MM.1S (cell line): ENCODE data around the gene HEPACAM2.
A peak's percentile ranks its signal among the peaks of the same experiment; 100 is the strongest.

Source experiments
- DNase-seq: peaks from one replicate; pipeline ENCODE4 v3.0.0-alpha.2; 2015
- H2AFZ ChIP-seq: fragments of 300-600 bp; sonication (generic); 2 replicates; pipeline ENCODE4 v1.6.0; 2016; ENCODE audit warnings: antibody characterized with exemption, low read length
- H3F3A ChIP-seq: fragments of 300-600 bp; sonication (generic); 2 replicates; pipeline ENCODE4 v1.6.1; 2016; ENCODE audit warnings: mild to moderate bottlenecking, antibody characterized with exemption, low read length, moderate library complexity, mixed read lengths; ENCODE audit not compliant: insufficient read depth
- H3K27ac ChIP-seq: fragments of 300-600 bp; sonication (generic); 2 replicates; pipeline ENCODE4 v1.5.1; 2016; ENCODE audit warnings: mild to moderate bottlenecking, low read length
- H3K27me3 ChIP-seq: fragments of 300-600 bp; sonication (generic); replicated peaks from 2 replicates; pipeline ENCODE4 v1.6.0; 2016; ENCODE audit warnings: low read length; ENCODE audit not compliant: insufficient read depth
- H3K36me3 ChIP-seq: fragments of 300-600 bp; sonication (generic); replicated peaks from 2 replicates; pipeline ENCODE4 v1.6.1; 2016; ENCODE audit warnings: mild to moderate bottlenecking, low read length, mixed read lengths; ENCODE audit not compliant: insufficient read depth
- H3K4me1 ChIP-seq: fragments of 300-600 bp; sonication (generic); 2 replicates; pipeline ENCODE4 v1.6.1; 2016; ENCODE audit warnings: low read length, mixed read lengths
- H3K4me2 ChIP-seq: fragments of 300-600 bp; sonication (generic); 2 replicates; pipeline ENCODE4 v1.6.0; 2016; ENCODE audit warnings: low read depth, low read length
- H3K4me3 ChIP-seq: fragments of 300-600 bp; sonication (generic); 2 replicates; pipeline ENCODE4 v1.5.1; 2016; ENCODE audit warnings: low read length, mixed read lengths
- H3K79me2 ChIP-seq: fragments of 300-600 bp; sonication (generic); 2 replicates; pipeline ENCODE4 v1.6.1; 2016; ENCODE audit warnings: mixed run types, low read length, mixed read lengths
- H3K9ac ChIP-seq: fragments of 300-600 bp; sonication (generic); 2 replicates; pipeline ENCODE4 v1.6.1; 2016; ENCODE audit warnings: low read length, mixed read lengths
- H3K9me2 ChIP-seq: fragments of 300-600 bp; sonication (generic); replicated peaks from 2 replicates; pipeline ENCODE4 v1.6.1; 2016; ENCODE audit warnings: mild to moderate bottlenecking, low read length, mixed read lengths; ENCODE audit not compliant: insufficient read depth
- H3K9me3 ChIP-seq: fragments of 300-600 bp; sonication (generic); replicated peaks from 2 replicates; pipeline ENCODE4 v1.6.1; 2016; ENCODE audit warnings: mild to moderate bottlenecking, low read length, mixed read lengths; ENCODE audit not compliant: insufficient read depth
- H4K20me1 ChIP-seq: fragments of 300-600 bp; sonication (generic); 2 replicates; pipeline ENCODE4 v1.6.1; 2016; ENCODE audit warnings: mild to moderate bottlenecking, low read length, moderate library complexity, mixed read lengths; ENCODE audit not compliant: insufficient read depth
- EZH2 ChIP-seq: fragments of 300-600 bp; sonication (generic); optimal IDR thresholded peaks from 2 replicates; pipeline ENCODE3; 2017; ENCODE audit warnings: low read depth, mild to moderate bottlenecking, antibody characterized with exemption, low read length, mixed read lengths
- EZH2phosphoT487 ChIP-seq: fragments of 300-600 bp; sonication (generic); IDR thresholded peaks from 2 replicates; pipeline ENCODE4 v1.6.1; 2018; ENCODE audit warnings: antibody characterized with exemption, low read length
- TF ChIP-seq, protein P1 (sequence below): fragments of 300-600 bp; sonication (generic); IDR thresholded peaks from 2 replicates; pipeline ENCODE4 v1.5.1; 2016; ENCODE audit warnings: antibody characterized with exemption, low read length, mixed read lengths

The HEPACAM2 gene

DNA sequence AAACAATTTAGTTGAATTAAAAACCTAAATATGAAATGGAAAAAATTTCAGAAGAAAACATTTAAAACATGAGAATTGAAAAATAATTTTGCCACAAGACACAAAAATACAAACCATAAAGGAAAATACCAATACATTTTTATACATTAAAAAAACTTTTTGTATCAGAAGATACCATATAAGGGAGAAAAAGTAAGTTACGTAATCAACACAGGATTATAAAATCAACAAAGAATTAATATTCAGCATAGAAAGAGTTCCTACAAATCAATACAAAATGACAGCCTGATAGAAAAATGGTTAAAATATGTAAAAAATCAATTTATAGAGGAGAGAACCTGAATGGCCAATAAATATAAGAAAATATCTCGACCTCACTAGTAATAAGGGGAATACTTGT is 61.5 kb downstream of the HEPACAM2 start:
- Histone ChIP-seq H3K36me3 (no peaks in the 10 kb centered on the region), H3K27ac (peak overlapping the region; percentile 81), H3K9me2 (no peaks in the 10 kb centered on the region), H2AFZ (peak overlapping the region; percentile 25; the same call in 1 of the 2 replicates), H4K20me1 (no peaks in the 10 kb centered on the region), H3K9ac (peak overlapping the region; percentile 12; the same call in 1 of the 2 replicates), H3F3A (peaks cover 18% of the 10 kb centered on the region), H3K9me3 (no peaks in the 10 kb centered on the region), H3K79me2 (no peaks in the 10 kb centered on the region), H3K27me3 (no peaks in the 10 kb centered on the region), H3K4me1 (peaks cover 24% of the 10 kb centered on the region), H3K4me3 (0 out of 2 replicates have a peak overlapping the region, but pooled peaks have one; percentile 17), H3K4me2 (peak overlapping the region; percentile 64)
- no peak for TF ChIP-seq EZH2phosphoT487
- DNase-seq, result no peak

DNA sequence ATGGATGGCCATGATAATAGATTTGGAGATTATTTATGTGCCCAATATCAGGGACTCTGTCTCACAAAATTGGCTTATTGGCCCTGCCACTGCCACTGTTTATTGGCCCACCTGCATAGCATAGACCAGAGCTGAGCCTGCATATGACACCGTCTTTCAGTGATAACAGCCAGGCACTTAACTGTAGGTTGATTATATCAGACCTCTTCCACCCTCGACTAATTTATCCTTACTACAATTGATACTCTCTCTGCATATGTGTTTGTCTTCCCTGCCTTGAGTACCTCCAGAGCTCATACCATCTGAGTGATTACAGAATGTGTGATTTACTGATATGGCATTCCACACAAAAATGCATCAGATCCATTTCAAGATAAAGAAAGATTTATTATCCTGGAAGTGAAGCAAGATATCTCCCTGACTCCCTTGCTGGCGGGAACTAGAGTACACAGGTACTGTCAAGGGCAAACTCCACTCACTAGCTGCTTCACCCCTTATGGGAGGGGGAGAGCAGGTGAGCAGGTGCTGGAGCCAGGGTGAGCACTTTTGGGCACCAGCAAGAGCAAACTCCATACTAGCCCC is 65.0 kb downstream of the HEPACAM2 start:
- DNase-seq, result no peak
- Histone ChIP-seq H3K9me3 (no peaks in the 10 kb centered on the region), H3K9me2 (no peaks in the 10 kb centered on the region), H3K4me1 (peaks cover 35% of the 10 kb centered on the region), H3K79me2 (no peaks in the 10 kb centered on the region), H3K27me3 (no peaks in the 10 kb centered on the region), H2AFZ (no peak overlapping the region), H3K9ac (no peak overlapping the region), H3K27ac (no peak overlapping the region), H3F3A (peaks cover 24% of the 10 kb centered on the region), H4K20me1 (no peaks in the 10 kb centered on the region), H3K4me2 (no peak overlapping the region), H3K36me3 (no peaks in the 10 kb centered on the region), H3K4me3 (no peak overlapping the region)
- TF ChIP-seq, protein P1, sequence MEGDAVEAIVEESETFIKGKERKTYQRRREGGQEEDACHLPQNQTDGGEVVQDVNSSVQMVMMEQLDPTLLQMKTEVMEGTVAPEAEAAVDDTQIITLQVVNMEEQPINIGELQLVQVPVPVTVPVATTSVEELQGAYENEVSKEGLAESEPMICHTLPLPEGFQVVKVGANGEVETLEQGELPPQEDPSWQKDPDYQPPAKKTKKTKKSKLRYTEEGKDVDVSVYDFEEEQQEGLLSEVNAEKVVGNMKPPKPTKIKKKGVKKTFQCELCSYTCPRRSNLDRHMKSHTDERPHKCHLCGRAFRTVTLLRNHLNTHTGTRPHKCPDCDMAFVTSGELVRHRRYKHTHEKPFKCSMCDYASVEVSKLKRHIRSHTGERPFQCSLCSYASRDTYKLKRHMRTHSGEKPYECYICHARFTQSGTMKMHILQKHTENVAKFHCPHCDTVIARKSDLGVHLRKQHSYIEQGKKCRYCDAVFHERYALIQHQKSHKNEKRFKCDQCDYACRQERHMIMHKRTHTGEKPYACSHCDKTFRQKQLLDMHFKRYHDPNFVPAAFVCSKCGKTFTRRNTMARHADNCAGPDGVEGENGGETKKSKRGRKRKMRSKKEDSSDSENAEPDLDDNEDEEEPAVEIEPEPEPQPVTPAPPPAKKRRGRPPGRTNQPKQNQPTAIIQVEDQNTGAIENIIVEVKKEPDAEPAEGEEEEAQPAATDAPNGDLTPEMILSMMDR, result no peak
- TF ChIP-seq EZH2, result no peak
- no peak for TF ChIP-seq EZH2phosphoT487

DNA sequence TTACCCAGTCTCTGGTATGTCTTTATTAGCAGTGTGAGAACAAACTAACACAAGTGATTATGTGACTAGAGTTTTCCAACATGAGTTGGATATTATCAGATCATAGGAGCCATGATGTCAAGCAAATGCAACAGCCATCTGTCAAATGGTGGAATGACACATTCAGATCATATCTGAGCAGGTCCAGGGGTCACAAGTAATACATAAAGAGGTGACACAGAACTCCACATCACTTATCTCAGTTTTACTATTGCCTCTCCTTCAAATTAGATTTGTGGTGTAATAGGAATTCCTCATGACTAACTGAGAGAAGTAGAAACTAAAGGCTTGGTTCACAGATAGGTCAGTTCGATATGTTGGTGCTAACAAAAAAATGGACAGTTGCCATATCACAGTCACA is 65.9 kb downstream of the HEPACAM2 start:
- no peaks in the 10 kb centered on the region for H3K36me3 ChIP-seq
- no peak for TF ChIP-seq EZH2phosphoT487
- TF ChIP-seq, protein P1, result no peak
- no peak for TF ChIP-seq EZH2
- H3K4me1 ChIP-seq, result peaks cover 32% of the 10 kb centered on the region
- no peak overlapping the region for H3K4me2 ChIP-seq
- no peak overlapping the region for H3K27ac ChIP-seq
- no peaks in the 10 kb centered on the region for H3K9me3 ChIP-seq
- peaks cover 18% of the 10 kb centered on the region for H3F3A ChIP-seq
- H3K79me2 ChIP-seq, result no peaks in the 10 kb centered on the region
- no peak overlapping the region for H3K9ac ChIP-seq
- DNase-seq, result no peak
- no peaks in the 10 kb centered on the region for H3K27me3 ChIP-seq
- H3K4me3 ChIP-seq, result no peak overlapping the region
- H3K9me2 ChIP-seq, result no peaks in the 10 kb centered on the region
- H2AFZ ChIP-seq, result no peak overlapping the region
- no peaks in the 10 kb centered on the region for H4K20me1 ChIP-seq

DNA sequence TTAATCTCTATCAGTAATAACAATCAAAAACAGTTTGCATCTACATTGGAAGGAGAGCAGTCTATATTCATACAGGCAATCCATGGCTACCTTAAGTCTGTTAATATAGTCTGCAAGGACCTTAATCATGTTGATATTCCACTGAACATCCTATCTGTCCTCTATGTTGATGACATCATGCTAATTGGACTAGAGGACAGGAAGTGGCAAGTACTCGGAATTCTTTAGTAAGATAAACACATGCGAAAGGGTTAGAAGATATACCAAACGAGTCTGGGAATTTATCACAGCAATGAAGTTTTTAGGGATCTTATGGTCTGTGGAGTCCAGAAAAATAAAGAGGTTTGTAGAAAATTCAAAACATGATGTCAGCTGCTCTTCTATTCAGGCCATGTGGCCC is 66.8 kb downstream of the HEPACAM2 start:
- Histone ChIP-seq H3K27ac (no peak overlapping the region), H4K20me1 (no peaks in the 10 kb centered on the region), H3K4me2 (no peak overlapping the region), H3K9me3 (no peaks in the 10 kb centered on the region), H3K4me3 (no peak overlapping the region), H3K36me3 (no peaks in the 10 kb centered on the region), H3F3A (peaks cover 9% of the 10 kb centered on the region; the same call in 1 of the 2 replicates), H3K27me3 (no peaks in the 10 kb centered on the region), H3K79me2 (no peaks in the 10 kb centered on the region), H3K9ac (no peak overlapping the region), H3K9me2 (no peaks in the 10 kb centered on the region), H2AFZ (no peak overlapping the region), H3K4me1 (peaks cover 26% of the 10 kb centered on the region)
- TF ChIP-seq EZH2 (no peak), EZH2phosphoT487 (no peak)
- TF ChIP-seq, protein P1, result no peak
- no peak for DNase-seq
